Embryonic facial prominence (tissue), 1 donor: ENCODE data around the gene PAX7.

ENCODE experiments used
- DNase-seq: peaks from one replicate; pipeline ENCODE4 v3.0.0-alpha.2; 2016; ENCODE audit errors: extremely low spot score

The PAX7 gene

GRCh38 chr1:18703041-18703621, 72.5 kb downstream of the PAX7 start:
- no peak for DNase-seq

DNA sequence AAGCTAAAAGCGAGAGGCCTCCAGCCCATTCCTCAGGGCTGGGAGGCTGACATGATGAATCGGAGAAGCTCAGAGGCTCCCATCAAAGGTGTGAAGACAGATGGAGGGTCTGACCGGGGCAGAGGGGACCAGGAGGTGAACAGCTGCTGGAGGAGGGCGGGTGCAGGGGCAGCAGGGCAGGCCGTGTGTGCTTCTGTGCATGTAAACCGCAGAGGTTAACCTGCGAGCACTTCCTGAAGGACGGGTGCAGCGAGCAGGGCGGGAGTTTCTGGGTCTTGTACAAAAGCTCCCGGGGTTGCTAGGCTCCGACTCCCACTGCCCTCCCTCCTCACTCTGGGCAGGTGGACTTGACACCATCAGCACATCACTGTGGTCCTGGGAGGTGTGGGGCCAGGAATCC, 75.2 kb downstream of the PAX7 start:
- no peak for DNase-seq

DNA sequence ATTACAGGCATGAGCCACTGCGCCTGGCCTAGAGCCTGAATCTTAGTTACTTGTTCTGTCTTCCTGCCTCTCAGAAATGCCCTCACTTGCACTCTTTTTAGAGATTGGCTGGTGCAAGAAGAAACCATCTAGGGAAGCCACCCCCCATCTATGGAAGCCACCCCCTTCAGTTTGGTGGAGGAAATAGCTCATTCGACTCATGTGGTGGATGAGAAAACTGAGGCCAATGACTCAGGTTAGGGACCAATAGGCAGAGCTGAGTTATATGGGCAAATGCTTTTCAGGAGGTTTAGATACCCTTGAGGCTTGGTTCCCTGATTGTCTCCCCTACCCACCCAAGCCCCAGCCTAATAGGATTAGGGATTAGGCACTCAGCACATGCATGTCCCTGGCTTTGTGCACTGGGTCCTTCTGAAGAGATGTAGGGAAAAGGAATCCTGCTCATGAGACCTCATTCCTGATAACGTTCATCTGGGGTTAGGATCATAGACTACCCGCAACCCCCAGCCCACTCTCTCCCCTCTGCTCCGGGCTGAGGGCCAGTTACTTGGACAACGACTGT, 77.1 kb downstream of the PAX7 start:
- no peak for DNase-seq

GRCh38 chr1:18710002-18710401, 79.4 kb downstream of the PAX7 start:
- no peak for DNase-seq

DNA sequence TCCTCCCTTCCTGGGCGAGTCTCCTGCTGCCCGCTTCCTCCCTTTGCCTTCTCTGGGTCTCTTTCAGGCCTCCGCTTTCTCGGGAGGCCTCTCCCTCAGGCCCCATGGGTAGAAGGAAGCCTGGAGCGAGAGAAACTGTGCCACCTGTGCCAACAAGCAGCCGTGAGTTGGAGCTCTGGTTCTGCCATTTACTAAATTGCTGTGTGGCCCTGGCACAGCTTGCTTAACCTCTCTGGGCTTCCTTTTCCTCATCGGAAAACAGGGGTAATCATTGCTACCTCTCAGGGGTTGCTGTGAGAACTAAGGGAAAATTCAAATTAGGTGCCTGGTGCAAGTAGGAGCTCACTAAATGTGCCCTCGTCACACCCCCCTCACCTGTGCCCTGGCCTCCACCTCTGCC, 80.4 kb downstream of the PAX7 start:
- DNase-seq, result no peak

DNA sequence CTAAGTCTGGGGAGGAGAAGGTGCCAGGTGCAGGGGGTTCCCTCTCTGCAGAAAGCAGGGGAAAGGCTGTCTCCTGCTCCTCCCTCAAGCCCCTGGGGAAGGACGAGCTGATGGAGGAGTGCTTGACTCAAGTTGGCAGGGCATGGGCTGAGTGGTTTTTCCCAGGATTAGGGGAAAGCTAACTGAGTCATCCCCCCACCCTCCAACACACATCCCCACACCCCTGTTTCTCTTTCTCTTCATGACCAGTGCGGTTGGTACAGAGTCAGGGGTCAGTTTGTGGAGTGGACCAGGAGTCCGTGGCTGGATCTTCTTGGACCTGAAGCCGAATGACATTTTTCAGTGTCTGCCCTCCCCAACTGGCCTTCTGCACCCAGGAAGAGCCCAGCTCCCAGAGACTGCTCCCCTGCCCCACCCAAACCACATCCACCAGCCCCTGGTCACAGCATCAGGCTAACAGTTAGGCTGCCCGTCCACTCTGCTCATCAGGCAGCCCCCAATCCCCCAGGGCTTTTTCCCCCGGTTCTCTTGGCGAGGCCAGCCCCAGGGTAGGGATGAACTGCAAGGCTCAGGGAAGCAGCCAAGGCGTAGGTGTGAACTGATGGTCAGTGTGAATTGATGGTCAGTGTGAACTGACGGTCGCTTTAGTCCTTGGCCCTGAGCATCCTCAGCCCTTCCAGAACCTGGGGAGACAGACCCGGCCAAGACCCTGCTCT, 81.0 kb downstream of the PAX7 start:
- DNase-seq, result no peak

DNA sequence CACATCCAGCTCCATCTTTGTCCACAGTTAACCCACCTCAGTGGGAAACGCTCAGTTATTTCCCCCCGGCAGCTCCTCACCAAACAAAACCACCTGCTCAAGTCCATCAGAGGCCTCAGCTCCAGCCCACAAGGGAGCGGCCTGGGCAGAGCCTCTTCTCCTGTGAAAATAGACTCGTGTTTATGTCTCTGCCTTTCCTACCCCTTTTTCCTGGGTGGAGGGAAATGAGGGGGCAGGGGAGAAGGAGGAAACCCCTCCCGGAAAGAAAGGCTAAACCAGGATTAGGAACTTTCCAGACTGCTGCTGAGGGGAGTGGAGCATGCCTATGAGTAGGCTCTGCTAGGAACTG, 81.6 kb downstream of the PAX7 start:
- no peak for DNase-seq

GRCh38 chr1:18714404-18715175, 83.9 kb downstream of the PAX7 start:
- DNase-seq, result no peak

GRCh38 chr1:18716112-18716784, 85.6 kb downstream of the PAX7 start:
- DNase-seq, result no peak

GRCh38 chr1:18716785-18717678, 86.4 kb downstream of the PAX7 start:
- no peak for DNase-seq

- no peak for DNase-seq
These were observed 89.3 kb downstream of the PAX7 start for GRCh38 chr1:18719786-18720451.

DNA sequence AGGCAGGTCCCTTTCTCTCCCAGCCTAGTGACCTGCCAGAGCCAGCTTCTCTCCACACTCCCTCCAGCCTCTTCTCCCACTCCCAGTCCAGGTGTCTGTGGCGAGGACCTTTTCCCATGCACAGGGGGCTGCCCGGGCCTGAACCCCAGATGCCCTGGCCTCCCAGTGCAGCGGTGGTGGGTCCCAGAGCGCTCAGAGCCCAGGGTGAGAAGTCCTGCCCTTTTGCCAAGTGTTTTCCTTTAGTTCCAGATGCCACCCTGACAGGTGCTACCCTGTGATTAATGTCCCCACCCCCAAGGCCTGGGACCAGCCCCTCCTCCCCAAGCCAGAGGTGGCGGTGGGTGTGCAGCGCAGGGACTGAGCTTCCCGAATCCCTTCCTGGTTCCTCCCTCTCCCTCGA, 90.4 kb downstream of the PAX7 start:
- no peak for DNase-seq

DNA sequence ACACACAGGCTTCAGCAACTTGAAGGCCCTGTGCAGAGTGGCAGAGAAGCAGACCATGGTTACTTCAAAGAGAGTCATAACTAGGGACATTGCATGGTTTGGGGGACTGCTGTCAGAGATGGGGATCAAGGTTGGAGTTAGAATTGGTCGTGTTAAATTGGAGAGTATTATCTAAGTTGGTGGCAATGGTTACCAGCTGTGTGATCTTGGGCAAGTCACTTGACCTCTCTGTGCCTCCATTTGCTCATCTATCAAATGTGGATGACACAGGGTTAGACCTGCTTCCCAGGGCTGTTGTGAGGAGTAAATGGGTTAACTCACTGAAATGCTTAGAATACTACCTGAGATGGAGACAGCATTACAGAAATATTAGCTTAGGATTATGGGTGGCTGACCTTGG, 91.1 kb downstream of the PAX7 start:
- DNase-seq, result no peak

DNA sequence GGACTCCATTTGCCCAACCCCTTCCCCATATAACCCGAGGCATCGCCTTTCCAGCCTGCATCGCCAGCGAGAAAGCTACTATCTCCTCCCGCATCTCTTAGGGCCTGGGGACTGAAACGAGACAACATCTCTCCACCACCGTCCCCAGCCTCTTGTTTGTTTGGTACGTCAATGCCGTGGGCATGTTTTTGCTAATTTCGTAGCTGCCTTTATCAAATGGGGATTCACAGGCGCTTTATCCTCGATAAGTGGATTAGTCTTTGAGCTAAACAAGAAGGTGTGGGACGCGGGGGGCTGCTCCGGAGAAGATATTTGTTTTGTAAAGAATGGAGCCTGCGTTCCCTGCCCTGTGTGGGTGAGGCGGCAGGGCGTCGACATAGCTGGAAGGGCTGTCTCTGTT, 91.6 kb downstream of the PAX7 start:
- DNase-seq, result no peak

DNA sequence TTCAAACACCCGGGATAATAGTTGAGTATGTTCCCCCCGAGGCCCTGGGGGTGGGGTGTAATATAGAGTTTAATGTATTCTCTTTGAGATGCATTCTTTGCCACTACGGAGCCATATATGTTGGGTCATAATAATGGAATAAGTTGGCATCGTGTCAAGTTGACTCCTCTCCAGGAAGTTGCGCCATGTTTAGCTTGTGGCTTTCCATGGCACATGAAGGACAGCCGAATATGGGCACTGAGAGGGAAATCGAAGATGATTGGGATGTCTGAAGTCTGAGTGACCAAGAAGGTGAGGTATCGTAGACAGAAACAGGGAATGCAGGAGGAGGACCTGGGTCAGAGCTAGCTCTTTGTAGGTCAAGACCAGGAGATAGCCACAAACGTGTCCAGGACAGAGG, 92.6 kb downstream of the PAX7 start:
- DNase-seq, result no peak

- DNase-seq, result no peak
These were observed 93.2 kb downstream of the PAX7 start for GRCh38 chr1:18723701-18724411.

GRCh38 chr1:18724801-18725200, 94.2 kb downstream of the PAX7 start:
- DNase-seq, result no peak

- DNase-seq, result no peak
These were observed 94.7 kb downstream of the PAX7 start for GRCh38 chr1:18725231-18725895.

DNA sequence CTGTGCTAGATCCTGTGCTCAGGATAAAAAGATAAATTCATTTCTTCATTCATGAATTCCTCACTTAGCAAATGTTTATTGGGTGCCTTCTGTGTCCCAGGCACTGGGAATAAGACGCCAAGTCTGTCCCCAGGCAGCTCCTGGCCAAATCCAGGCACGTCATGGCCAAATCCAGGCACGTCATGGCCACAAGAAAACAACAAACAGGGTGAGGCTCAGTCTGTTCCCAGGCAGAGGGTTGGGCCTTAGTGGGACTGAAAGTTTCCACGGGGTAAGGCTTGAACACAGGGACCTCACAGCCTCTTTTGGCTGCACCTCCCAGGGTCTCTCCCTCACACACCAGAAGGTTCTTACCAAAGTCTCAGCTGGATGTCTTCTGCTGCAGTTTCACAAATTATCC, 95.7 kb downstream of the PAX7 start:
- DNase-seq, result no peak

- no peak for DNase-seq
These were observed 97.3 kb downstream of the PAX7 start for GRCh38 chr1:18727956-18728355.
